ELR (cell line): ENCODE data around the gene NR4A1.

Source experiments
- DNase-seq: peaks from one replicate; pipeline ENCODE4 v3.0.0-alpha.2; 2015; ENCODE audit warnings: low read depth

Gene NR4A1

GRCh38 chr12:52018433-52019112, 32.7 kb upstream of the NR4A1 start:
- no peak for DNase-seq

- no peak for DNase-seq
Observed at GRCh38 chr12:52019113-52019770, 32.0 kb upstream of the NR4A1 start.

- peak; percentile 63 for DNase-seq
Observed at GRCh38 chr12:52020539-52021336, 30.5 kb upstream of the NR4A1 start.

- DNase-seq, result no peak
Observed at GRCh38 chr12:52022841-52023181, 28.4 kb upstream of the NR4A1 start.

DNA sequence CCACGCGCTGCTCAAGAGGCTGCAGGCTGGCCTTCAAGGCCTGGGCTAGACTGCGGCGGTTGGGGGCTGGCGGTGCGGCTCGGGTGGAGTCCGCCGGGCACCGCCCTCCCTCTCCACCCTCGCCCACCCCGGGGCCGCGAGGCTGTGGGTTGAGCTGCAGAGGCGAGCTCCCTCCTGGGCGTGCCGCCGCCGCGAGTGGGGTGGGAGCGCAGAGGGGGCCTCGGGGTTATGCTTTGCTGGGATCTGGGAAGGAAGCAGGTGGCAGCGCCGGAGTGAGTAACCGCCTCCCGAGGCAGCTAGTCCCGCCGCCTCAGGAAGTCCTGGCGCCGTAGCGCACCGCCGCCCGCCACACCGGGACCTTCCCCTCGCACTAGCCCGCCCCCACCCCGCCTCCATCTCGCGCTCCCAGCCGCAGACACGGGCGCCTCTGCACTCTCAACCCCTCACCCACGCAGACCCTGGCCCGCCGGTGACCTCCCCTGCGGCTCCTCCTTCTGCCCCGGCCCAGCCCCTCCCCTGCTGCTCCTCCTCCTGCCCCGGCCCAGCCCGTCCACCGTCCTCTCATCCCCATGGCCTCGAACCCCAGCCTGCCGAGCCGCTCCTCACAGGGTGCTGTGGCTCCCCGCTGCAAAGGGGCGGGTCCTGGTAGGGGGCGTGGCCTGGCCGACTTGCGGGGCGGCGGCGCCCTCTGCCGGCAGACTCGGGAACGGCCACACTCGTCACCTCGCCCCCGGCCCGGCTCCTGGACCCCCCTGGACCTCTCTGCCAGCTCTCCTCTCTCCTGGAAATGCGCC, 27.9 kb upstream of the NR4A1 start:
- DNase-seq, result peak; percentile 82

- no peak for DNase-seq
Observed at GRCh38 chr12:52023976-52024688, 27.1 kb upstream of the NR4A1 start.

- DNase-seq, result no peak
Observed at GRCh38 chr12:52024845-52025230, 26.4 kb upstream of the NR4A1 start.

DNA sequence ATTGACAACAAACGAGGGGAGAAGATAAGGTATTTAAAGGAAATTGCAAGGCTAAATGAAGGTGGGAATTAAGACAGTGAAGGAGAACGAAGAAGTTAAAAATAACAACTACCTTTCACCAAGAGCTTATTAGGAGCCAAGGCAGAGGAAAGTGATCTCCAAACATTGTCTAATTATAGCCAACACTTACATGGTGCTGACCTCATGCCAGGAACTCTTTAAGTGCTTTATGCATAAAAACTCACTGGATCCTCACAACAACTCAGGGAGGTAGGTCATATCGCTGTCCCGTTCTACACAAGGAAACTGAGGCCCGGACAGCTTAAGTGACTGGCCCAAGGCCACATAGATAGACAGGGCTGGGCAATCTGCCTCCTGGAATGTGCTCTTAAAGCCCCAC, 25.0 kb upstream of the NR4A1 start:
- DNase-seq, result no peak

GRCh38 chr12:52027085-52027843, 24.0 kb upstream of the NR4A1 start:
- DNase-seq, result no peak

DNA sequence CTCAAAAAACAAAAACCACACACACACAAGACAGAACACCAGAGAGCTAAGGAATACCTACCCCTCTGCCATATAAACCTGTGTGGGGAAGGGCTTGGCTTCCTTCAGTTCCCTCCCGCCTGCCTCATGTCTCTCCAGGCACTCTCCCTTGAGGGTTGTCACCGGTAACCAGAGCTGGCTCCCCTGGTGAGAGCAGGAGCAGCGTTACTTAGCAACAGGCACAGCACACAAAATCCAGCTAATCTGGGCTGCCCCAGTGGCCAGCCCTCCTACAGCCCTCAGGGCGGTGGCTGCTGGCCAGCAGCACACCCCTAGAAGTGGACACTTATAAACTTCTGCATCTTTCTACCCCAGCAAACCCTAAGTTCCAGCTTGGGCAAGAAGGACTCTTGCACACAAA, 21.6 kb upstream of the NR4A1 start:
- peak; percentile 28 for DNase-seq

GRCh38 chr12:52032446-52032803, 18.8 kb upstream of the NR4A1 start:
- DNase-seq, result peak; percentile 33

- peak; percentile 97 for DNase-seq
Observed at GRCh38 chr12:52032804-52033445, 18.3 kb upstream of the NR4A1 start.

DNA sequence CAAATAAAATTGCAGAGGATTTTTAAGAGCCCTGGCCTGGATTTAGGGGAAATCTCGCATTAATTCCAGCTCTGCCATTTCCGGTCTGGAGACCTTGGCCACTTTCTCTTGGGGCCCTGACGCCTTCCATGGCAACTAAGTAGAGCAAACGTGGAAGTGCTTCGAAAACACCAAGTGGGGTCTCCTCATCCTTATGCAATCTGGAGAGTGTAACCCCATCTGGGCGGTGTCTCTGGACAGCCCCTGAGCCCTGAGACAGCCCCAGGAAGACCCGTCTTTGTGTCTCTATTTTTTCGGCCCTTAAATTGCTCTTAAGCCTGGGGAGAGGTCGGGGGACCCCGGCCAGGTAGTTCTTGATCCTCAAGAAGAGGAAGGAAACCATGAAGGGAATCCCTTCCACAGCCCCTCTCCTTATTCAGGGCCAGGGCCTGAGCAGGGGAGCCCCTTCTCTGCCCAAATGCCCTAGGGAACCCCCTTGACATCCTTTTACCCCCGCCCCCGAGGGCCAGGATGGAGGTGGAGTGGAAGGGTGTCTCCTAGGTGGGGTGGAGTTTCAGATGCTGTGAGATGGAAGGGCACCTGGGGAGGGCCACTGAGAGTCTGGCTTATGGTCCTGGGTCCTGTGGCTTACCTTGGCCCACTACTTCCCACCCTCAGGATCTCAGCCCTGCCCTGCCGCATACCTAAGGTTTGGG, 17.6 kb upstream of the NR4A1 start:
- no peak for DNase-seq

DNA sequence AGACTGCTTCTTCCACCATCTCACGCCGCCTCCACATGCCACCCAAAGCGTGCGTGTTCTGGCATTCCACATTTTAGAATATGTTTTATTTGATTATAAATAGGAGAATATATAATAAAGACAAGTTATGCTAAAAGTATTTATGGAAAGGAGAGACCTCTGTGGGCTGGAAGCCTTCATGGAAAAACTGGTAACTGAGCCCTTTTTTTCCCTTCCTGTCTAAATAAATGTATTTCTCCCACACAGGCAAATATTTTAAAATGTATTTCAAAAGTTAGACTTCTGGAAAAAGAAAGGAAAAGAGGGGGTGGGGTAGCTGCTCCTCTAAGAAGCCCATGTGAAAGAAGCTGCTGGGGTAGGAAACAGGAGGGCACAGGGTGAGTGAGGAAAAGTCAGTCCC, 16.1 kb upstream of the NR4A1 start:
- no peak for DNase-seq

DNA sequence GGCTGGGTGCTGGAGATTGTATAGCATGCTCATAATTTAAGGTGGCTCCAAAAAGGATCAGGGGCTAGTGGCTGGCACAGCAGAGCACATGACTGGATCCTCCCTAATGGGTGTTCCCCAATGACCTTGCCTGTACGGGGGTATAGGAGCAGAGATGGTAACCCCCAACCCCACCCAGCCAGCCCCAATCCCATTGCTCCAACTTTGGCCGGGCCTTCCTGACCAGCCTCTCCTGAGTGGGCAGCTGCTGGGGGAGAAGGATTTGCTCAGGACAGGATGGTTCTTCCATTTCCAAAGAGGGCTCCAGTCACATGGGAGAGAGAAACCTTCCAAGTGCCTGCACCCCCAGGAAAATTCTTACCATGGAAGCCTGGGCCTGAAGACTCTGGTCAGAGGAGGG, 15.3 kb upstream of the NR4A1 start:
- DNase-seq, result no peak

DNA sequence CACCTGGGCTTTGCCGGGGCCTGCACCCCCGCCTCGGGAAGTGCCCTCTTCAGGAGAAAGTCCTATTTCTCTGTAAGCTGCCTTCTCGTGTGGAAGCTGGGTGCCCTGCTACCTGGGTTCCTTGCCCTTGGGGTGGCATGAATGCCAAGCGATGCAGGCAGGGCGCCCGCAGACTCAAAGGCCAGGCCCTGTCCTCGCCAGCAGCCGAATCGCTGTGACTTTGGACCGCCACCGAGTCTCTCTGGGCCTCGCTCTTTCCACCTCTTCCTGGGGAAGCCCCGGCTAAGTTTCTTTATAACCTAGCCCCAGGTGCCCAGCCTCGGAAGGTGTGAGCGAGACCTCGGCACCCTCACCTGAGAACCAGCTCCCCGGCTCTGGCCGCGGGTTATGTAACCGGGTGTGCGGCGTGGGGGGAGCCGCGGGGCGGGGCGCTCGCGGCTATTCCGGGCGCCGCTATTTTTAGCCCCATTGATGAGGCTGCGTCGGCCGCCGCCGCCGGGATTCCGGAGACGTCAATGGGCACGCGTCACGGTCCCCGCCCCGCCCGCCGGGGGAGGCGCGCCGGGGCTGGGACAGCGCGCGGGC, 14.6 kb upstream of the NR4A1 start:
- DNase-seq, result peak; percentile 83

DNA sequence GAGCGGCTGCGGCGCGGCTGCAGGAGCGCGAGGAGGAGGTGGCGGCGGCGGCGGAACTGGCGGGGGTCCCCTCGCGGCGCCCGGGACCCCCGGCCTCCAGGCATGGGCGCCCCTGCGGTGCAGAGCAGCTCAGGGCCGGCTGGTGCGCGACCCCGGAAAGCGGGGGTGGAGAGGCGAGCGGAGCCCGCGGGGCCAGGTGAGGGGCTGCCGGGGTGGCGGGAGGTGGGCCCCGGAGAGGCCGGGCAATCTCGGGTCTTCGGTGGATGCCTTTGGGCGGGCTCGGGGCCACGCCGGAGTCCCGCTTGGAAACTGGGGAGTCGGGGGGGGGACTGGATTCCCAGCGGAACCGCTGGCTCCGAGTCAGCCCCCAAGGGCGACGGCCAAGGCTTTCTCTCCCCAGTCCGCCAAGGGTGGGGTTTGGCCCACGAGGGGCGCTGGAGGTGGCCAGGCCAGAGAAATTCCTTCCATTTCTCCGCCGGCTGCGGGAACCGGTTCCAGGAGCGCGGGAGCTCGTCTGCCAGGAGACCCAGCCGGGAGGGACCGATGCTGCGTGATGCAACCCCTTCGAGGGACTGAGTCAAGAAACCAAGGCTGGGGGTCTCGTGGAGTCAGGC, 13.9 kb upstream of the NR4A1 start:
- DNase-seq, result peak; percentile 67

GRCh38 chr12:52038447-52038846, 12.8 kb upstream of the NR4A1 start:
- peak; percentile 50 for DNase-seq

GRCh38 chr12:52041035-52041434, 10.2 kb upstream of the NR4A1 start:
- DNase-seq, result no peak
